GM21526 (cell line): ENCODE measurements around the gene CPZ.

Experiments used
- ATAC-seq: cut with Tn5 transposase; IDR thresholded peaks from one replicate; pipeline ENCODE4 v1.9.1; 2021; ENCODE audit warnings: moderate library complexity; ENCODE audit not compliant: unreplicated experiment, low FRiP score

The CPZ gene

GRCh38 chr4:8592366-8593263, at the start of gene CPZ:
Gene CPZ, plus strand, starts transcription at chr4:8592765. Its CDS starts 69 bp downstream, at chr4:8592834.
- ATAC-seq, result no peak

- ATAC-seq, result no peak
Measured at GRCh38 chr4:8542776-8543525, 49.6 kb upstream of the CPZ start.

- ATAC-seq, result no peak
Measured at GRCh38 chr4:8543623-8544022, 48.9 kb upstream of the CPZ start.

- no peak for ATAC-seq
Measured at GRCh38 chr4:8544282-8544681, 48.3 kb upstream of the CPZ start.

GRCh38 chr4:8544741-8545438, 47.7 kb upstream of the CPZ start:
- no peak for ATAC-seq

GRCh38 chr4:8545439-8545765, 47.2 kb upstream of the CPZ start:
- ATAC-seq, result no peak

- ATAC-seq, result no peak
Measured at GRCh38 chr4:8546766-8547107, 45.8 kb upstream of the CPZ start.

- ATAC-seq, result no peak
Measured at GRCh38 chr4:8547108-8547911, 45.3 kb upstream of the CPZ start.

GRCh38 chr4:8547912-8548730, 44.4 kb upstream of the CPZ start:
- no peak for ATAC-seq

- no peak for ATAC-seq
Measured at GRCh38 chr4:8548731-8549351, 43.7 kb upstream of the CPZ start.

GRCh38 chr4:8549352-8549931, 43.1 kb upstream of the CPZ start:
- no peak for ATAC-seq

- ATAC-seq, result no peak
Measured at GRCh38 chr4:8550691-8551090, 41.9 kb upstream of the CPZ start.

GRCh38 chr4:8552024-8552423, 40.5 kb upstream of the CPZ start:
- no peak for ATAC-seq

GRCh38 chr4:8552581-8553205, 39.9 kb upstream of the CPZ start:
- ATAC-seq, result no peak

GRCh38 chr4:8553216-8553615, 39.3 kb upstream of the CPZ start:
- no peak for ATAC-seq

- ATAC-seq, result no peak
Measured at GRCh38 chr4:8553991-8554405, 38.6 kb upstream of the CPZ start.

GRCh38 chr4:8554555-8555100, 37.9 kb upstream of the CPZ start:
- ATAC-seq, result no peak

GRCh38 chr4:8555716-8556115, 36.8 kb upstream of the CPZ start:
- ATAC-seq, result no peak
